HepG2 (cell line): ENCODE measurements around the gene SYTL3. TPM values are rescaled to one million over a fixed set of nuclear protein-coding genes. Genes with fewer than 3 reads are reported as not detected.

ENCODE experiments used
- ATAC-seq: fragments of 200-7000 bp; cut with Tn5 transposase; 3 replicates; pipeline ENCODE4 v1.9.1; 2020; ENCODE audit warnings: mild to moderate bottlenecking, moderate library complexity
- BruUV-seq: library from RNA; stranded (reverse); fragments of 400-500 nt; replicated peaks from 2 replicates; lab custom pipeline; 2021; lab: Mats Ljungman, UMichigan
- CTCF ChIA-PET: fragments of 300-600 bp; formaldehyde crosslinking; extraction: SDS; loops from one replicate; lab custom pipeline; 2021; ENCODE audit warnings: low total read pairs, inconsistent platforms, low intra/inter-chr PET ratio; lab: Yijun Ruan, JAX
- POLR2A ChIA-PET: fragments of 350-600 bp; sonication (Branson Sonifier 250); formaldehyde crosslinking; loops from one replicate; lab custom pipeline; 2020; ENCODE audit warnings: antibody characterized with exemption, inconsistent platforms; lab: Yijun Ruan, JAX
- DNase-seq: peaks from one replicate; pipeline ENCODE4 v3.0.0-alpha.2; 2015; ENCODE audit warnings: low spot score
- FAIRE-seq: peaks from 3 replicates; lab custom pipeline; 2011; peaks lifted over from hg19 to GRCh38; lab: Jason Lieb, UNC
- H2AFZ ChIP-seq: one replicate; pipeline ENCODE4 v1.6.1; 2011; ENCODE audit warnings: low read length, inconsistent platforms
- H3K27ac ChIP-seq: fragments of 300-600 bp; 3 replicates; pipeline ENCODE4 v1.8.0; 2011; ENCODE audit warnings: mixed run types, mild to moderate bottlenecking, mixed read lengths, low read length, inconsistent platforms; ENCODE audit not compliant: insufficient read depth; ENCODE audit errors: extremely low read length
- H3K27me3 ChIP-seq, 2 experiments: fragments of 200-600 bp in 1 of 2; 2 replicates in 1 of 2; 3 replicates in 1 of 2; pipeline versions ENCODE4 v1.6.0 to v1.8.0; 2011; ENCODE audit warnings: low read length in 2 of 2, mild to moderate bottlenecking in 2 of 2, moderate library complexity in 2 of 2, inconsistent platforms in 1 of 2; ENCODE audit not compliant: insufficient read depth in 2 of 2, control insufficient read depth in 1 of 2
- H3K36me3 ChIP-seq, 2 experiments: fragments of 200-600 bp in 1 of 2; replicated peaks in 1 of 2; 2 replicates in 1 of 2; 3 replicates in 1 of 2; pipeline versions ENCODE4 v1.5.1 to v1.8.0; 2011; ENCODE audit warnings: low read length in 2 of 2, inconsistent platforms in 1 of 2; ENCODE audit not compliant: insufficient read depth in 2 of 2, control insufficient read depth in 1 of 2
- H3K4me1 ChIP-seq: 2 replicates; pipeline ENCODE4 v1.5.1; 2012; ENCODE audit warnings: low read length, inconsistent platforms; ENCODE audit not compliant: insufficient read depth
- H3K4me2 ChIP-seq: 2 replicates; pipeline ENCODE4 v1.6.0; 2011; ENCODE audit warnings: low read depth, low read length, inconsistent platforms
- H3K4me3 ChIP-seq, 3 experiments: fragments of 200-600 bp in 1 of 3; sonication (generic), shearing (Covaris generic) in 1 of 3; replicated peaks in 1 of 3; 2 replicates each; pipeline ENCODE4 v1.5.1; 2011 to 2016; ENCODE audit warnings: low read length in 3 of 3, inconsistent platforms in 2 of 3, low read depth in 2 of 3, mild to moderate bottlenecking in 2 of 3, control low read depth in 1 of 3, mixed read lengths in 1 of 3; ENCODE audit not compliant: insufficient read depth in 1 of 3
- H3K79me2 ChIP-seq: one replicate; pipeline ENCODE4 v1.6.1; 2011; ENCODE audit warnings: low read length, inconsistent platforms; ENCODE audit not compliant: insufficient read depth
- H3K9ac ChIP-seq: 2 replicates; pipeline ENCODE4 v1.6.0; 2011; ENCODE audit warnings: mild to moderate bottlenecking, low read depth, low read length, inconsistent platforms; ENCODE audit not compliant: insufficient read depth
- H3K9me3 ChIP-seq: 2 replicates; pipeline ENCODE4 v1.5.1; 2012; ENCODE audit warnings: mild to moderate bottlenecking, low read length
- H4K20me1 ChIP-seq: 2 replicates; pipeline ENCODE4 v1.6.0; 2011; ENCODE audit warnings: inconsistent platforms, mild to moderate bottlenecking, low read length, moderate library complexity; ENCODE audit not compliant: insufficient read depth
- ARNTL ChIP-seq: sonication (generic); formaldehyde crosslinking; IDR thresholded peaks from 2 replicates; pipeline ENCODE4 v1.4.0; 2020; ENCODE audit warnings: mild to moderate bottlenecking, missing genetic modification reagents
- HNRNPLL ChIP-seq: fragments of 200-400 bp; formaldehyde crosslinking; IDR thresholded peaks from 2 replicates; pipeline ENCODE4 v1.6.1; 2017; ENCODE audit warnings: mild to moderate bottlenecking, low read depth, low read length; ENCODE audit not compliant: poor library complexity, severe bottlenecking
- ISL2 ChIP-seq: sonication (generic); formaldehyde crosslinking; IDR thresholded peaks from 2 replicates; pipeline ENCODE4 v1.5.0; 2020; ENCODE audit warnings: missing genetic modification reagents
- KDM5A ChIP-seq: fragments of 200-600 bp; sonication (generic); IDR thresholded peaks from 2 replicates; pipeline ENCODE4 v1.7.0; 2018; ENCODE audit warnings: antibody characterized with exemption, mild to moderate bottlenecking, low read length, borderline replicate concordance
- KMT2B ChIP-seq: IDR thresholded peaks from 2 replicates; pipeline ENCODE4 v1.6.1; 2016; ENCODE audit warnings: missing genetic modification reagents, missing compliant biosample characterization
- MAFF ChIP-seq: IDR thresholded peaks from 2 replicates; pipeline ENCODE4 v1.6.1; 2011; ENCODE audit warnings: low read depth, low read length, improper control_type of control experiment
- PHF20 ChIP-seq: sonication (generic); formaldehyde crosslinking; IDR thresholded peaks from 2 replicates; pipeline ENCODE4 v1.5.0; 2020; ENCODE audit warnings: mild to moderate bottlenecking, missing genetic modification reagents
- SATB2 ChIP-seq: sonication (generic); formaldehyde crosslinking; IDR thresholded peaks from 2 replicates; pipeline ENCODE4 v1.5.0; 2020; ENCODE audit warnings: missing genetic modification reagents
- SIX4 ChIP-seq: sonication (generic); formaldehyde crosslinking; IDR thresholded peaks from 2 replicates; pipeline ENCODE4 v1.4.0; 2020; ENCODE audit warnings: missing genetic modification reagents
- TCF12 ChIP-seq, 2 experiments: fragments of 450-650 bp in 1 of 2; sonication (generic) in 1 of 2; formaldehyde crosslinking in 1 of 2; IDR thresholded peaks; 2 replicates each; pipeline versions ENCODE4 v1.6.1 to v1.8.0; 2017 to 2022; ENCODE audit warnings: antibody characterized with exemption in 1 of 2, mild to moderate bottlenecking in 1 of 2, missing genetic modification reagents in 1 of 2, moderate library complexity in 1 of 2
- TEAD2 ChIP-seq: sonication (generic); formaldehyde crosslinking; IDR thresholded peaks from 2 replicates; pipeline ENCODE4 v1.9.0; 2021; ENCODE audit warnings: missing genetic modification reagents
- ZFP36L1 ChIP-seq: sonication (generic); formaldehyde crosslinking; IDR thresholded peaks from 2 replicates; pipeline ENCODE4 v1.8.0; 2022; ENCODE audit warnings: mild to moderate bottlenecking, missing genetic modification reagents, moderate library complexity
- ZNF567 ChIP-seq: sonication (generic); formaldehyde crosslinking; IDR thresholded peaks from 2 replicates; pipeline ENCODE4 v1.8.1; 2023; ENCODE audit warnings: mild to moderate bottlenecking, missing genetic modification reagents, borderline replicate concordance
- WGBS: methylation state at CpG from one replicate; pipeline ENCODE4 v1.1.6; 2017; ENCODE audit warnings: low lambda C conversion rate; 5-methylcytosine and 5-hydroxymethylcytosine counted together
- in situ Hi-C: cut with HindIII; loops from 2 replicates; pipeline ENCODE4 v1.10.0; 2017; ENCODE audit warnings: low pct_unique_long_range_greater_than_20kb; ENCODE audit not compliant: extremely low pct_ligation_motif_present
- intact Hi-C: fragments of 100-400 bp; cut with micrococcal nuclease; formaldehyde crosslinking; loops from one replicate; pipeline ENCODE4 v1.10.0; 2022; ENCODE audit not compliant: unreplicated experiment
- polyA plus RNA-seq, 8 experiments: library from polyadenylated mRNA; depleted of rRNA in 3 of 8; stranded (reverse) in 7 of 8; unstranded in 1 of 8; fragments of >200 nt; fragmentation: Illumina TruSeq in 4 of 8; extraction: Trizol in 4 of 8; gene quantifications; 2 replicates each; pipeline versions ENCODE4 v1.2.1 to v1.2.3, GENCODE V29; 2011 to 2016; ENCODE audit warnings: low read depth in 4 of 8, missing spikeins in 1 of 8, mixed read lengths in 1 of 8; ENCODE audit not compliant: insufficient read depth in 1 of 8
- total RNA-seq, 5 experiments: library from RNA; depleted of rRNA; stranded (reverse); fragments of >200 nt; fragmentation: Illumina TruSeq; extraction: Trizol; gene quantifications; 2 replicates each; pipeline ENCODE4 v1.2.3, GENCODE V29; 2016; ENCODE audit warnings: low read depth in 1 of 5
- TF ChIP-seq, protein P1 (sequence below): IDR thresholded peaks from 2 replicates; pipeline ENCODE4 v1.6.1; 2016; ENCODE audit warnings: low read depth, control low read depth
- TF ChIP-seq, protein P2 (sequence below): sonication (generic); formaldehyde crosslinking; IDR thresholded peaks from 2 replicates; pipeline ENCODE4 v1.9.0; 2021; ENCODE audit warnings: missing genetic modification reagents, borderline replicate concordance

The SYTL3 gene
- total and polyA plus RNA-seq, 2 of the 13 experiments (the other 11 are each of a cell fraction or from before 2014, with no cell fraction given) = 0.11 to 0.28 TPM

DNA sequence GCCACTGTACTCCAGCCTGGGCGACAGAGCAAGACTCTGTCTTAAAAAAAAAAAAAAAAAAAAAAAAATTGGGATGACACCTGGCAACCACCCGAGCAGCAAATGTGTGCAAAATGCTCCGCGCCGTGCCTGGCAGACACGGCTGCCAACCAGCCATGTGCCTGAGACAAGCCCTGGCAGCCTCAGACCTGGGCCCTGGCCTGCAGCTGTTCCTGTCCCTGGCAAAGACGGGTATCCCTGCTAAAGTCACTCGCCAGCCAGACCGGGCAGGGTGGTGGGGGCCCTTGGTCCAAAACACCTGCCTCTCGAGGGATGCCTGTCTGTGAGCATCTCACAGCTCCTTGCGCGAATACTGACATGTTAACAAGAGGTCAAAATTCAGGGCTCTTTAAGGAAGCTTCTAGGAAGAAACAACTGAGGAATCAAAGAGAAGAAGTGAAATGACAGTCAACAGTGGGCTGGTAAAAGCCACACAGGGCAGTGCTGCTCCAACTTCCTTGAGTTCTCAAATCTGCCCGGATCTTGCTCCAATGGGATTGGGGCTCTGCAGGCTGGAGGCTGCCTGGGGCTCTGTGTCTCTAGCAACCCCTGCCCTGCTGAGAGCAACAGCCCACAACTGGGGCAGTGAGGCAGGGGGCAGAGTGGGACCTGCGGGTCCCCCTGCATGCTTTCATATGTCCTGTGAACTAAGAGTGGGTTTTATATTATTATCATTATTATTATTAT lies 53.4 kb downstream of the SYTL3 start (continued):
- TF ChIP-seq, protein P1, sequence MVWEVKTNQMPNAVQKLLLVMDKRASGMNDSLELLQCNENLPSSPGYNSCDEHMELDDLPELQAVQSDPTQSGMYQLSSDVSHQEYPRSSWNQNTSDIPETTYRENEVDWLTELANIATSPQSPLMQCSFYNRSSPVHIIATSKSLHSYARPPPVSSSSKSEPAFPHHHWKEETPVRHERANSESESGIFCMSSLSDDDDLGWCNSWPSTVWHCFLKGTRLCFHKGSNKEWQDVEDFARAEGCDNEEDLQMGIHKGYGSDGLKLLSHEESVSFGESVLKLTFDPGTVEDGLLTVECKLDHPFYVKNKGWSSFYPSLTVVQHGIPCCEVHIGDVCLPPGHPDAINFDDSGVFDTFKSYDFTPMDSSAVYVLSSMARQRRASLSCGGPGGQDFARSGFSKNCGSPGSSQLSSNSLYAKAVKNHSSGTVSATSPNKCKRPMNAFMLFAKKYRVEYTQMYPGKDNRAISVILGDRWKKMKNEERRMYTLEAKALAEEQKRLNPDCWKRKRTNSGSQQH (CRISPR knock-in tag) = no peak
- no peak for TF ChIP-seq ISL2
- TF ChIP-seq, all 625 proteins: peak for 0

DNA sequence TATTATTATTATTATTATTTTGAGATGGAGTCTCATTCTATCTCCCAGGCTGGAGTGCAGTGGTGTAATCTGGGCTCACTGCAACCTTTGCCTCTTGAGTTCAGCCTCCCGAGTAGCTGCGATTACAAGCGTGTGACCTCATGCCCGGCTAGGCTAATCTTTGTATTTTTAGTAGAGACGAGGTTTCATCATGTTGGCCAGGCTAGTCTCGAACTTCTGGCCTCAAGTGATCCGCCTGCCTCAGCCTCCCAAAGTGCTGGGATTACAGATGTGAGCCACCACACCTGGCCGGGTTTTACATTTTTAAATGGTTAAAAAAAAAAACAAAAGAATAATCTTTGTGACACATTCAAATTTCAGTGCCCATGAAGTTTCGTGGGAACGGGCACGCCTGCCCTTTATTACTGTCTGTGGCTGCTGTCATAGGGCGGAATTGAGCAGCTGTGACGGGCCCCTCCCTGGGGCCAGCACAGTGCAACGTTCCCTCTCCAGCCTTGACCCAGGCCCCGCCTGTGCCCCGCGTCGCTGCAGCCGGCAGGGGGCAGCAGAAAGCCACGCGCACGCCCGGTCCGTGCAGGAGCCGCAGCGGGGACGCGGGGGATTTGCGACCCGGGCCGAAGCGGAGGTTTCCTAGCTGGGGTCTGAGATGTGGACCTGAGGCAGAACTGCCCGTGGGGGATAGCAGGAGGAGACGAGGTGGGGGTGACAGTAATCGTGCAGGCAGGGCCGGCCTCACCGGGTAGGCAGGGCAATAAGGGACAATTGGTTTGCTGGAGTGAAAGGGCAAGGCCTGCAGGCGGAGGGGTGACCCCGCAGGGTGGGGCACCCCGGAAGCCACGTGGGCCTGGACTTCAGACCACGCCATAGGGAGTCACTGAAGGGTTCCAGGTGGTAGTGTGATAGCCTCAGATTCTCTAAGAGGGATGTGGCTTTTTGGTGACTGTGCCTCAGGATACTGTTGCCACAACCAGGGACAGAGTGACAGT lies 54.3 kb downstream of the SYTL3 start:
- no TSS peak for BruUV-seq
- Histone ChIP-seq H3K27ac (no peak overlapping the region), H4K20me1 (no peaks in the 10 kb centered on the region), H2AFZ (peak overlapping the region; percentile 29), H3K79me2 (no peaks in the 10 kb centered on the region), H3K27me3 (peaks cover 4 to 19% of the 10 kb centered on the region in 2 experiments; a peak in 3 of 5 replicates), H3K9me3 (no peaks in the 10 kb centered on the region), H3K4me1 (peaks cover 26% of the 10 kb centered on the region), H3K4me2 (peak overlapping the region; percentile 94), H3K36me3 (no peaks in the 10 kb centered on the region), H3K4me3 (peak overlapping the region; percentile 45 to 77 (median 62)), H3K9ac (peak overlapping the region; percentile 46)
- FAIRE-seq = peak; percentile 51
- ChIA-PET CTCF (interaction anchor here (1.1 to 1.9 kb wide), 3 partner anchors 13 to 430 kb away, joined by 3 to 37 read pairs (median 4); no protein-coding TSS in a partner anchor), POLR2A (interaction anchor here (1.0 kb wide), 1 partner anchor 269 kb away, joined by 3 read pairs; no protein-coding TSS in a partner anchor)
- in situ Hi-C loops (loop anchor here (25.0 kb wide), 1 partner anchor 408 kb away; no protein-coding TSS in a partner anchor), intact Hi-C loops (loop anchor here (1.0 to 10.0 kb wide), 2 partner anchors 268 to 401 kb away; no protein-coding TSS in a partner anchor)
- DNase-seq = peak; percentile 64
- ATAC-seq = peak; percentile 96
- 4% methylated on average over 22 of the region's 42 CpGs for WGBS
- TF ChIP-seq SIX4 (CRISPR knock-in tag) = no peak
- TF ChIP-seq TEAD2 = no peak
- peak; percentile 75 for TF ChIP-seq ARNTL
- TF ChIP-seq ZFP36L1 (CRISPR knock-in tag) = peak; percentile 87
- TF ChIP-seq KDM5A = no peak
- TF ChIP-seq, protein P2, sequence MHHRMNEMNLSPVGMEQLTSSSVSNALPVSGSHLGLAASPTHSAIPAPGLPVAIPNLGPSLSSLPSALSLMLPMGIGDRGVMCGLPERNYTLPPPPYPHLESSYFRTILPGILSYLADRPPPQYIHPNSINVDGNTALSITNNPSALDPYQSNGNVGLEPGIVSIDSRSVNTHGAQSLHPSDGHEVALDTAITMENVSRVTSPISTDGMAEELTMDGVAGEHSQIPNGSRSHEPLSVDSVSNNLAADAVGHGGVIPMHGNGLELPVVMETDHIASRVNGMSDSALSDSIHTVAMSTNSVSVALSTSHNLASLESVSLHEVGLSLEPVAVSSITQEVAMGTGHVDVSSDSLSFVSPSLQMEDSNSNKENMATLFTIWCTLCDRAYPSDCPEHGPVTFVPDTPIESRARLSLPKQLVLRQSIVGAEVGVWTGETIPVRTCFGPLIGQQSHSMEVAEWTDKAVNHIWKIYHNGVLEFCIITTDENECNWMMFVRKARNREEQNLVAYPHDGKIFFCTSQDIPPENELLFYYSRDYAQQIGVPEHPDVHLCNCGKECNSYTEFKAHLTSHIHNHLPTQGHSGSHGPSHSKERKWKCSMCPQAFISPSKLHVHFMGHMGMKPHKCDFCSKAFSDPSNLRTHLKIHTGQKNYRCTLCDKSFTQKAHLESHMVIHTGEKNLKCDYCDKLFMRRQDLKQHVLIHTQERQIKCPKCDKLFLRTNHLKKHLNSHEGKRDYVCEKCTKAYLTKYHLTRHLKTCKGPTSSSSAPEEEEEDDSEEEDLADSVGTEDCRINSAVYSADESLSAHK (CRISPR knock-in tag) = no peak
- no peak for TF ChIP-seq MAFF
- TF ChIP-seq HNRNPLL = peak; percentile 72
- no peak for TF ChIP-seq TCF12 (IDR thresholded peaks at IDR 0.05)
- TF ChIP-seq TCF12 (CRISPR knock-in tag; IDR thresholded peaks at IDR 0.05) = peak; percentile 43; the same call in 1 of the 2 replicates
- no peak for TF ChIP-seq SATB2 (CRISPR knock-in tag)
- TF ChIP-seq PHF20 (CRISPR knock-in tag) = peak; percentile 58
- no peak; the same call in 1 of the 2 replicates for TF ChIP-seq ZNF567
- TF ChIP-seq KMT2B = peak; percentile 53; the same call in 1 of the 2 replicates
